Gastrocnemius medialis (tissue), 4 donors: ENCODE results near the gene BBS9. TPM values are rescaled to one million over a fixed set of nuclear protein-coding genes. Genes with fewer than 3 reads are reported as not detected.

Source experiments
- ATAC-seq, 2 donors: fragments of 150-250 bp; one replicate each; pipeline ENCODE4 v1.9.1; 2016
- DNase-seq, 2 donors: peaks; one replicate each; pipeline ENCODE4 v3.0.0-alpha.2; 2019
- H3K27ac ChIP-seq, 4 donors: fragments of 200-600 bp; sonication (generic); 1 replicate in 1 of 4; 2 replicates in 3 of 4; pipeline ENCODE4 v1.5.1; 2016 to 2018; ENCODE audit warnings: mild to moderate bottlenecking in 2 of 4, moderate library complexity in 1 of 4
- H3K27me3 ChIP-seq, 3 donors: fragments of 200-600 bp; sonication (generic) in 2 of 3; 1 replicate in 1 of 3; 2 replicates in 2 of 3; pipeline versions ENCODE4 v1.5.1 to v1.6.0; 2016 to 2019; ENCODE audit warnings: mild to moderate bottlenecking in 1 of 3, moderate library complexity in 1 of 3
- H3K36me3 ChIP-seq, 2 donors: fragments of 200-600 bp; sonication (generic) in 1 of 2; one replicate each; pipeline ENCODE4 v1.5.1; 2017 to 2018
- H3K4me1 ChIP-seq, 2 donors: fragments of 200-600 bp; sonication (generic) in 1 of 2; one replicate each; pipeline ENCODE4 v1.5.1; 2016 to 2017; ENCODE audit warnings: mild to moderate bottlenecking in 2 of 2
- H3K4me3 ChIP-seq, 4 donors: fragments of 200-600 bp; sonication (generic) in 3 of 4; 1 replicate in 1 of 4; 2 replicates in 3 of 4; pipeline ENCODE4 v1.5.1; 2016 to 2019; ENCODE audit warnings: mild to moderate bottlenecking in 2 of 4
- H3K9me3 ChIP-seq, 3 donors: fragments of 200-600 bp; sonication (generic) in 2 of 3; 1 replicate in 1 of 3; 2 replicates in 2 of 3; pipeline ENCODE4 v1.5.1; 2016 to 2019
- CTCF ChIP-seq, 5 experiments: fragments of 450-650 bp in 3 of 5; fragments of 200-600 bp in 2 of 5; sonication (generic) in 2 of 5; IDR thresholded peaks in 4 of 5; conservative IDR thresholded peaks in 1 of 5; 1 replicate in 4 of 5; 2 replicates in 1 of 5; pipeline ENCODE4 v1.5.1; 2016 to 2019; ENCODE audit warnings: antibody characterized with exemption in 5 of 5, mild to moderate bottlenecking in 3 of 5, moderate library complexity in 3 of 5
- POLR2A ChIP-seq, 2 donors: fragments of 450-650 bp; IDR thresholded peaks; one replicate each; pipeline ENCODE4 v1.6.1; 2017; ENCODE audit warnings: antibody characterized with exemption in 2 of 2, mild to moderate bottlenecking in 2 of 2, moderate library complexity in 2 of 2
- in situ Hi-C, 4 donors: fragments of 200-750 bp; cut with MboI; loops; one replicate each; pipeline versions ENCODE4 v1.15.0 to v1.8.0; 2017; ENCODE audit warnings: low sequenced_read_pairs in 4 of 4
- intact Hi-C: fragments of 100-400 bp; cut with DNase I; formaldehyde crosslinking; loops from one replicate; pipeline ENCODE4 v1.15.1; 2023; ENCODE audit warnings: low total_unique reads
- total RNA-seq, 4 donors: library from RNA; depleted of rRNA; stranded (reverse); fragments of >200 nt; gene quantifications; one replicate each; pipeline versions ENCODE4 v1.1.0 to v1.2.3, GENCODE V29; 2016

BBS9 gene
- total RNA-seq, 4 donors from 2014 or later, result 3.5 to 6.5 (median 5.4) TPM

DNA sequence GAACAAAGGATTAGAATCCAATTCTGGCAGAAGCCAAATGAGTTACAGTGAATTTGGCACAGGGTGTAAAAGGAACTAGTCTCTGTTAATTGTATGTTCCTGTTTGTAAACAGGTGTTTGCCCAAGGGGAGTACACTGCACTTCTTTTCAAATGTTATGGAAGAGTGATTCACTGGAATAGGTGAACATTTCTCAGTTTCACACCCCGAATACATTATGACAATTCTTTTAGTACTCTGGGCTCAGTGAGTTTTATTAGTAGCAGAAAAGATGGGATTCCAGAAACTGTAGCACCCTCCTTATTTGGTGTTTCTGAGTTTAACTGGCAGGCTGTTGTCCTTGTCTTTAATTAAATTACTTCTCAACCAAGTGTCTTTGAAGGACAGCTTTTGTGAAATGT, 329.2 kb downstream of the BBS9 start:
- no peaks in the 10 kb centered on the region for H3K4me1 ChIP-seq
- no peak overlapping the region for H3K27ac ChIP-seq
- in situ Hi-C loops (loop anchor here in 1 of 4 donors (25.0 kb wide), 1 partner anchor 479 kb away; no protein-coding TSS in a partner anchor), intact Hi-C loops (loop anchor here (5.0 to 10.0 kb wide), 2 partner anchors 286 to 439 kb away; no protein-coding TSS in a partner anchor)
- no peaks in the 10 kb centered on the region for H3K27me3 ChIP-seq
- DNase-seq (no peak), ATAC-seq (no peak)
- no peak overlapping the region for H3K4me3 ChIP-seq
- no peak for TF ChIP-seq POLR2A (IDR thresholded peaks at IDR 0.05)
- no peak for TF ChIP-seq CTCF (IDR thresholded peaks at IDR 0.05 in 4 of 5, conservative IDR thresholded peaks at IDR 0.05 in 1 of 5)
- no peaks in the 10 kb centered on the region for H3K36me3 ChIP-seq
- no peaks in the 10 kb centered on the region for H3K9me3 ChIP-seq

DNA sequence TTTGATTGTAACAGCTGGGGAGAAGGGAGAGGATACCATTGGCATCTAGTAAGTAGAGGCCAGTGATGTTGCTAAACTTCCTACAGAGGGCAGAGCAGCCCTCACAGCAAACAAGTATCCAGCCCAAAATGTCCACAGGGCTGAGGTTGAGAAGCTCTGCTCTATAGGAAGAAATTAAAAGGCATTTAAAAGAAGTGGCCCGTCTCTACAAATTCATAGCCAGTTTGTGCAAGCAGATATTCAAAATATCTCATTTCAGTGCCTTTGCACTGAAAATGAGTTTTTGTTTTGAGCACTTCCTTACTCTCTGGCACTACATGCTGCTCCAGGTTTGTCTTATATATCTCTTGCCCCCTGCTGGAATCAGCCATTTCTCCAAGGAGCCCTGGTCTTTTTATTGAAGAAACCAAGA, 330.0 kb downstream of the BBS9 start:
- in situ Hi-C loops (loop anchor here in 1 of 4 donors (25.0 kb wide), 1 partner anchor 478 kb away; no protein-coding TSS in a partner anchor), intact Hi-C loops (loop anchor here (5.0 to 10.0 kb wide), 2 partner anchors 285 to 438 kb away; no protein-coding TSS in a partner anchor)
- H3K9me3 ChIP-seq, result no peaks in the 10 kb centered on the region
- H3K36me3 ChIP-seq, result no peaks in the 10 kb centered on the region
- no peaks in the 10 kb centered on the region for H3K4me1 ChIP-seq
- H3K27me3 ChIP-seq, result no peaks in the 10 kb centered on the region
- H3K4me3 ChIP-seq, result no peak overlapping the region
- no peak overlapping the region for H3K27ac ChIP-seq
- no peak for TF ChIP-seq POLR2A (IDR thresholded peaks at IDR 0.05)
- TF ChIP-seq CTCF (IDR thresholded peaks at IDR 0.05 in 4 of 5, conservative IDR thresholded peaks at IDR 0.05 in 1 of 5), result peak in 3 of 5 experiments; percentile 37 to 57 (median 40)
- DNase-seq (peak in 1 of 2 donors; percentile 11), ATAC-seq (peak; percentile 58 to 75)

DNA sequence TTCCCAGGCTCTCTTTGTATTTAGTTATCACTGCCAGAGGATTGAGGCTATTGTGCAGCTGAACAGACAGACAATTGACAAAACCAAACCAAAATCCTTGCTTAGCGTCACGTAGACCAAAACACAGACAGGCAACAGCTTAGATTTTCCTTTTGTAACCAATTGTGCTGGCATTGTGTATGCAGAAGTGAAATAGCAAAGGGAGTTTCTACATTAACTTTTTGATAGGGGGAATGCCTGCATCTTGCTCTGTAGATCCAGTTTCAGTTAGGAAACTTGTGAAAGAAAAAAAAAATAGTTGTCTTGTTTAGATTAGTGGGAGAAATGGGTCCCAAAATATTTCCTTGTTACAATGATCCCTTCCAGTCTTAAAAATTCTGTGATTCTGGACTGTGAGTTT, 333.8 kb downstream of the BBS9 start:
- no peak overlapping the region for H3K4me3 ChIP-seq
- TF ChIP-seq CTCF (IDR thresholded peaks at IDR 0.05 in 4 of 5, conservative IDR thresholded peaks at IDR 0.05 in 1 of 5) (no peak), POLR2A (IDR thresholded peaks at IDR 0.05) (no peak)
- no peaks in the 10 kb centered on the region for H3K36me3 ChIP-seq
- in situ Hi-C loops (loop anchor here in 1 of 4 donors (25.0 kb wide), 1 partner anchor 474 kb away; no protein-coding TSS in a partner anchor), intact Hi-C loops (no loop called here)
- no peaks in the 10 kb centered on the region for H3K9me3 ChIP-seq
- H3K4me1 ChIP-seq, result no peaks in the 10 kb centered on the region
- no peak for ATAC-seq
- no peak for DNase-seq
- H3K27me3 ChIP-seq, result no peaks in the 10 kb centered on the region
- no peak overlapping the region for H3K27ac ChIP-seq

DNA sequence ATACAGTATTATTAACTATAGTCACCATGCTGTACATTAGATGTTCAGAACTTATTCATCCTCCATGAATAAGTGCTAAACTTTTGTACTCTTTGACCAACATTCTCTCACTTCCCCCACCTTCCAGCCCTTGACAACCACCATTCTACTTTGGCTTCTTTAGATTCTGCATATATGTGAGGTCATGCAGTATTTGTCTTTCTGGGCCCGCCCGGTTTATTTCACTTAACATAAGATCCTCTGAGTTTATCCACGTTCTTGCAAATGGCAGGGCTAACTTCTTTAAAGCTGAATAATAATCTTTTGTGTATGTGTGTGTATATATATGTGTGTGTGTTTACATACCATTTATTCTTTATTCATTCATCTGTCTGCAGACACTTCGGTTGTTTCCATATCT, 336.8 kb downstream of the BBS9 start:
- Histone ChIP-seq H3K36me3 (no peaks in the 10 kb centered on the region), H3K9me3 (no peaks in the 10 kb centered on the region), H3K27me3 (no peaks in the 10 kb centered on the region), H3K4me3 (no peak overlapping the region), H3K27ac (no peak overlapping the region), H3K4me1 (no peaks in the 10 kb centered on the region)
- ATAC-seq (no peak), DNase-seq (no peak)
- intact Hi-C loops (no loop called here), in situ Hi-C loops (loop anchor here in 1 of 4 donors (25.0 kb wide), 1 partner anchor 471 kb away; no protein-coding TSS in a partner anchor)
- TF ChIP-seq POLR2A (IDR thresholded peaks at IDR 0.05) (no peak), CTCF (IDR thresholded peaks at IDR 0.05 in 4 of 5, conservative IDR thresholded peaks at IDR 0.05 in 1 of 5) (no peak)
